HT1080 (cell line): Measurements from ENCODE around the gene IRGC. TPM values are rescaled to one million over a fixed set of nuclear protein-coding genes. Genes with fewer than 3 reads are reported as not detected.

ENCODE experiments used
- DNase-seq: peaks from one replicate; pipeline ENCODE4 v3.0.0-alpha.2; 2015; ENCODE audit warnings: low read depth
- total RNA-seq: library from RNA; depleted of rRNA; stranded (reverse); fragments of >200 nt; shearing (Covaris generic); gene quantifications from 2 replicates; pipeline ENCODE4 v1.2.3, GENCODE V29; 2014

IRGC gene
- total RNA-seq, 1 experiment from 2014 or later, result not detected

DNA sequence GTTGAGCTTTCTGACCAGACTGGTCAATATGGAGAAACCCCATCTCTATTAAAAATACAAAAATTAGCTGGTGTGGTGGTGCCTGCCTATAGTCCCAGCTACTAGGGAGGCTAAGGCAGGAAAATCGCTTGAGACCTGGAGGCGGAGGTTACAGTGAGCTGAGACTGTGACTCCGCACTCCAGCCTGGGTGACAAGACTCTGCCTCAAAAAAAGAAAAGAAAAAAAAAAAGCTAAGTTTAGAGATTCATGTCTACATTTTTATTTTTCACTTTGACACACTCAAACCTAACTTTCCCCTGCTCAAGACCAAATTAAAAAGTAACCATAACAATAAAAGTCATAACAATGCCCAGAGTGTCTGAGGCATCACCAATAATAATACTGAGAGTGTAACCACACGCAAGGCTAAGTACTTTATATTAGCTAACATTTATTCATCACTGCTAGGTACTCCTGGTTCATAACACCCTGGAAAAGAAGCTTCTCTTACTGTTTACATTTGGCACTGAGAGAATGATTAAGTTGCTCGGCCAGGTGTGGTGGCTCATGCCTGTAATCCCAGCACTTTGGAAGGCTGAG is 5.7 kb downstream of the IRGC start:
- DNase-seq, result no peak

DNA sequence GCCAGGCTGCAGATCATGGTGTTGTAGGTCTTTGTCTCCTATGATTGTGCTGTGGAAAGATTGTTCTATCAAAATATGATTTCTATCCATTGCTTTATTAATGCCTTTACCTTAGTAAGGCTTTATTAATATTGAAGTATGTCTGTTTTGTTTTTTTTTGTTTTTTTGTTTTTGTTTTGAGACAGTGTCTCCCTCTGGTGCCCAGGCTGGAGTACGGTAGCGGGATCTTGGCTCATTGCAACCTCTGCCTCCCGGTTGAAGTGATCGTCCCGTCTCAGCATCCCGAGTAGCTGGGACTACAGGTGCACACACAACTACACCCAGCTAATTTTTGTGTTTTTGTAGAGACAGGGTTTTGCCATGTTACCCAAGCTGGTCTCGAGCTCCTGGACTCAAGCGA is 7.7 kb downstream of the IRGC start:
- DNase-seq, result peak; percentile 24

DNA sequence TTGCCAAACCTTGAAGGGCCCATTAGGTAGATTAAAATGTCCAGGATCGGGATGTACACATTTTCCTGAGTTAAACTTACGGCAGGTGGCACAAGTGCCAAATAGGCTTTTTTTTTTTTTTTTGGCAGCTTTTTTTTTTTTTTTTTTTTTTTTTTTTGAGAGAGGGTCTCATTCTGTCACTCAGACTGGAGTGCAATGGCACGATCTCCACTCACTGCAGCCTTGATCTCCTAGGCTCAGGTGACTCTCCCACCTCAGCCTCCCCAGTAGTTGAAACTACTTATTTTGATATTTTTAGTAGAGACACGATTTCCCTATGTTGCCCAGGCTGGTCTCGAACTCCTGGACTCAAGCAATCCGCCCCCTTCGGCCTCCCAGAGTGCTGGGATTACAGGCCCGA is 9.0 kb downstream of the IRGC start:
- DNase-seq, result no peak

DNA sequence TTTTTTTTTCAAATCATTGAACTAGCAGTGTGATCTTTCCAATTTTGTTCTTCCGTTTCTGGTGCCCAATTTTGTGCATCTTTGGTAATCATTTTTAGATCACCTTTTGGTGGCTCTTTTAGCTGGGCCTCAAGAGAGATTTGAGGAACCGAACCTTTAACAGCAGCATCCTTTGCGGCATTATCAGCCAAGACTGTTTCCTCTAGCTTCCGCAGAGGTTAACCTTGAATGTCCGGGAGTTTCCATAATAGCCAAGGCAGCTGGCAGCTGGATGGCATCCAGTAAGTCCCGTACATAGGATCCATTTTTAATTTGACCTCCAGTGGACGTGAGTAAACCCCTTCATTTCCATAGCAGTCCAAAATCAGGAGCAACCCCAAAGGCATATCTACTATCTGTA is 9.6 kb downstream of the IRGC start:
- DNase-seq, result no peak

DNA sequence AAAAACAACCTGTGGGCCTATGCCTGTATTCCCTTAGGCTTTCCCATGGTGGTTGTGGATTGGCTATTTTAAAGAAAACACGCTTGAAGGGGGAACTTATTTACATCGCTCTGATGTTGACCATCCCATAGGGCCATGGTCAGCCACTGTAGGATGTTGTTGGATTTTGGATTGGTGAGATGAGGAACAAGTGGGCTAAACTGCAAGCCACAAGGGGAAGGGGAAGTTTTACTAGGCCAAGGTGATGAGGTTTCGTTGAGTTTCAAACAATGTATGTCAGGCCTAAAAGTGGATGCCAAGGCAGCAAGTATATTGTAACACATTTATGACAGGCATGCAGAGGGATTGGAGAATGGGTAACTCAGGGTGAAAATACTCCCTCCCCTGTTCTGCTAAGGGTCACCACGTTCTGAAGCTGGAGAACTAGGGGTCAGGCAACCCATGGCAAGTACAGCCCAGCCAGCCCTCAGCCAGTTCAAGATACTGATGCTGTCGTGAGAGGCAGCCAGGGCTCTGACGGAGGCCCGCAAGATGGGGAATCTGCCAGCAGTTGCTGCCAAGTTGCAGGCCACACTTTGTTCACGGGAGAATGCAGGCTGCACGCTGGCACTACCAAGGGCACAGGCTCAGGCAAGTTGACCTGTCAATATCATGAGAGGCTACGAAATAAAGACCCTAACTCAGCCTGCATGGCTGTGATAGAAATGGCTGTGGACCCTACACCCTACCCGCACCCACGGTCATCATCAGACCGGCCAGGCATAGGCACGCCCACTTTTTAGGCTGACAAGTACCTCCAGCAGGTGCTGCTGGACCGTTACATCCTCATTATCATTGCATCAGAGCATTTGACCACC is 11.1 kb downstream of the IRGC start:
- DNase-seq, result no peak

GRCh38 chr19:43727593-43727853 is 11.6 kb downstream of the IRGC start:
- DNase-seq, result no peak

DNA sequence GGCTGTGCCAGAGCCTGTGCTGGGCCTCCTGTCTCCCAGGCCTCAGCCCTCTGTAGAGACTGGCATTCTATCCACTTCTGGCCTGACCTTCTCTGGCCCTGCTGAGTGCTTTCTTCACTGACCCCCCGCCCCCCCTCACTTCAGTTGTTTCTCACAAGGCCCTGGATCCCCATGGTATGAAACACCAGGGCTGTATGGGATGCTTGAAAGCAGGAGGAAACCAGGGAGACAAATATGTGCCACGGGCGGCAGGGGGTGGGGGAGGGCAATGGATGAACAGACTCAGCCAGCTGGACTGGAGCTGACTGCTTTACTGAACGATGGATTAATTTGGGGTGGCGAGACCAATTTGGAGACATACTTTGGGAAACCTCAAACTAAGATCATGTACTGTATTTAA is 14.0 kb downstream of the IRGC start:
- DNase-seq, result no peak

DNA sequence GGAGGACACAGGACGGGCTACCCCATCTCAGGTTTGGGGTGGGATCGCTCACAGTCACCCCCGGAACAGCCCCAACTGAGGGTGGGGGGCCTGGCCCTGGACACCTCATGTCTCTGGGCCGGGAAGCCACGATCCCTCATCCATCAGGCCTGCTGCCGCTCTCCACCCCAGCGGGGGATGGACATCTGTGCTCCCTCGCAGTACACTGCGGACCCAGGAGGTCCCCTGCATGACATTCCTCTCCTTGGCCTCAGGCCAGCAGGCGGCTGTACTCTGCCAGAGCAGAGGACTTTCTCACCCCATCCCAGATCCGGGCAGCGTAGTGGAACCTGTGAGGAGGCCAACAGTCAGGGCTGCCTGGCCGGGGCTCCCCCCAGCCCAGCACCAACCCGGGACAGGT is 15.5 kb downstream of the IRGC start:
- DNase-seq, result no peak

- DNase-seq, result no peak
These were observed 16.0 kb downstream of the IRGC start for GRCh38 chr19:43731846-43732245.

DNA sequence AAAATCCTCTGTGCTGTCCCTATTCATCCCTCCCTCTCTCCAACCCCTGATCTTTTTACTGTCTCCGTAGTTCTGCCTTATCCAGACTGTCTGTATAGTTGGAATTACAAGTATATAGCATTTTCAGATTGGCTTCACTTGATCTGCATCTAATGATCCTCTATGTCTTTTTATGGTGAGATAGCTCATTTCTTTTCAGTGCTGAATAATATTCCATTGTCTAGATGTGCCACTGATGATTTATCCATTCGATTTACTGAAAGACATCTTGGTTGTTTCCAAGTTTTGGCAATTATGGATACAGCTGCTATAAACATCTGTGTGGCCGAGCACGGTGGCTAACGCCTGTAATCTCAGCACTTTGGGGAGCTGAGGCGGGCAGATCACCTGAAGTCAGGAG is 19.1 kb downstream of the IRGC start:
- DNase-seq, result no peak

DNA sequence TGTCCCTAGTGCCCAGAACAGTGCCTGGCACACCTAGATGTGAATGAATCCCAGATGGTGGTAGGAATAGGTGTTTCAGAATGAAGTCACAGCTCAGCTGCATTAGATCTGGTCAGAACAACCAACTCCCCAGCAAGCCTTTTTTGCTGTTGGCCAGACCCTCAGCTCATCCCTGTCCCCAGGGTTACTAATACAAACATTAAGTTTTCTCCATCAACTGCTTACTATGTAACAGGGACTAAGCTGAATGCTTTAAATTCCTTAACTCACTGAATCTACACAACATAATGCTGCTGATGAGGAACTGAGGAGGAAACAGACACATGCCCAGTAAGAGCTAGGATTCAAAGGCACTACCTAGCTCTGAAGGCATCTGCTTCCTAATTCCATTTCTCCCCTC is 20.1 kb downstream of the IRGC start:
- no peak for DNase-seq

GRCh38 chr19:43738780-43739211 is 22.9 kb downstream of the IRGC start:
- DNase-seq, result no peak

GRCh38 chr19:43739439-43740235 is 23.8 kb downstream of the IRGC start:
- no peak for DNase-seq

- DNase-seq, result no peak
These were observed 25.4 kb downstream of the IRGC start for GRCh38 chr19:43741075-43741825.

DNA sequence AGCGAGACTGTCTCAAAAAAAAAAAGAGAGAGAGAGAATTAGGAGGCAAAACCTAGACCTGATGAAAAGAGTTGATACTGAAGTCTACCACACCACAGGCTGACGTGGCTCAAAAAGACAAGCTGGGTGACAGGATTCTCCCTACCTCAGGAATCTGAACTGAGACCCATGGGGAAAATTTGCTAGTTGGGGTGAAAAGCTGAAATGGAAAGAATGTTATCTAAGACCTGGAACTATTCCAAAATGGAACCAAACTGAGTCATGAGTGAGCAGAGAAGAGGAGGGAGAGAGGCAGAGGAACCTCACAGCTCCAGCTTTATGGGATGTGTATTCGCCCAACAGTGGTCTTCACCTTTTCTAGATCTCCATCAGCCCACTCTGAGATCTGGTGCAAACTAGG is 27.2 kb downstream of the IRGC start:
- no peak for DNase-seq

DNA sequence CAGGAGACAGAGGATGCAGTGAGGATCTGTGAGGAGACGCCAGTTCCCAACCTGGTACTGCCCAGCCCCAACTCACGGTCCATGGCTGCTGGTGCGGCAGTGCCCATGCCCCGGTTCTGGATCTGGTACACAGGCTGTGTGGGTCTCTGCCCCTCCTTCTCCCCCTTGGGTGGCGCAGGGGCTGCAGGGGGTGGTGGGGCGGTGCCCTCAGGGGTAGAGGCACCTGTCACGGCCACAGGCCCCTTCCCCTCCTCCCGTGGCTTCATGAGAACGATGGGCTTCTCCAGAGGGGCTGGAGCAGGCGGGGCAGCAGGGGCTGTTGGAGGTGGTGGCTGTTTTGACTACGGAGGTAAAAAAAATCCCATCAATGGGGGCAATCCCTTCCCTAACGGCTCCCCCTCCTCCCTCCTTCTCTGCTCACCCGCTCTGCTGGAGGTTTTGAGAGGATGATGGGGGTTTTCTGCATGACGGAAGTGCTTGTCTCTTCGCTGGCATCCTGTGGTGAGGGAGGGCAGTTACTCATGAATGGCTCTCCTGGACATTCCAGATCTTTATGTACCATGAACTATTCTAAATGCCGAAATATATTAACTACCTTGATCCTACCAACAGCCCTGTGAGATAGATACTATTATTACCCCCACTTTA is 31.8 kb downstream of the IRGC start:
- peak; percentile 60 for DNase-seq

- no peak for DNase-seq
These were observed 32.3 kb downstream of the IRGC start for GRCh38 chr19:43748205-43748594.

DNA sequence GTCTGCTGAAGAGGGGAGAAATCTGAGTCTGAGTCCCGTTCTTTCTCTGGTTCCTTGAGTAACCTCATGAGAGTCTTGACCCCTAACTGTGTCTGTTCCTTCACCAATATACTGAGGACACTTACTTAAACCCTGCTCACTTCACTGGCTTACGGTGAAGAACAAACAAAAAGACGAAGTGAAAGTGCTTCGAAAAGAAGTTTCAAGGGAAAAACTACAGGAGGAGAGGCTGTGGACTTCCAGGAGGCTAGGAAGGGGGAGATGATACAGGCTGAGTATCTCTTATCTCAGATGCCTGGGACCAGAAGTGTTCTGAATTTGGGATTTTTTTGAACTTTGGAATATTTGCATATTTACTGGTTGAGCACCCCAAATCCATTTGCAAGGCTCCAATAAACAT is 32.8 kb downstream of the IRGC start:
- no peak for DNase-seq

DNA sequence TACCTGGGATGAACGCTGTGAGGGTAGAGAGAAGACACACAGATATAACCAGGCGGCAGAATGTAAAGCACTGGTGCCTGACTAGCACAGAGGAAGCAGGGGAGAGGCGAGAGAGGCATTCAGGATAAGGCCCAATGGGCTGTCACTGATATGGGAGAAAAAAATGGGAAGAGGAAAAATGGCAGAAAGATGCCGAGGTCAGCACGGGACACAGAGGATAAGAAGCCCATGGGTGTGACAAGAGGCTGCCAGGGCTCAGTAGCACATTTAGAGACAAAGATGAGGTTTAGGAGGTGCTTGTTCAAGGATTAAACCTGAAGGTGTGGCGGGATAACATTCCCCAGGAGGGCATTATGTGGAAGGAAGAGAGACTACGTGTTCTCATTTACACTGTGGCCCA is 33.3 kb downstream of the IRGC start:
- DNase-seq, result no peak

DNA sequence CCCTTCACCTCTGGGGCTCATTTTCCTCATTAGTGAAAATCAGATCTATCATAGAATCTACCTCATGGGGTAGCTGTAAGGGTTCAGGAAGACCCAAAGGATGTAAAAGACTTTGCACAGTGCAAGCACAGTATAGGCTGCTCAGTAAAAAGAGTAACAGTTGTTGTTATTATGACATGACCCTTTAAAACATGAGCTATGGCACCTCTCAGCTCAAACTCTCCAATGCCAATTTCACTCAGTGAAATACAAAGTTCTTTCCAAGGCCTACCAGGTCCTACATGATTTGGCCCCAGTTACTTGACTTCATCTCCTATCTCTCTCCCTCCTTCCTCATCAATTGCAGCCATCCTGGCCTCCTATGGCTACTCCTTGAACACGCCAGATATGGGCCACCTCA is 34.0 kb downstream of the IRGC start:
- no peak for DNase-seq

GRCh38 chr19:43751466-43752220 is 35.8 kb downstream of the IRGC start:
- no peak for DNase-seq
